ENCODE results near the gene EMC10. TPM values are rescaled to one million over a fixed set of nuclear protein-coding genes. Genes with fewer than 3 reads are reported as not detected.

The EMC10 gene
- total RNA-seq, 1 experiment from 2014 or later: 61.3 TPM

DNA sequence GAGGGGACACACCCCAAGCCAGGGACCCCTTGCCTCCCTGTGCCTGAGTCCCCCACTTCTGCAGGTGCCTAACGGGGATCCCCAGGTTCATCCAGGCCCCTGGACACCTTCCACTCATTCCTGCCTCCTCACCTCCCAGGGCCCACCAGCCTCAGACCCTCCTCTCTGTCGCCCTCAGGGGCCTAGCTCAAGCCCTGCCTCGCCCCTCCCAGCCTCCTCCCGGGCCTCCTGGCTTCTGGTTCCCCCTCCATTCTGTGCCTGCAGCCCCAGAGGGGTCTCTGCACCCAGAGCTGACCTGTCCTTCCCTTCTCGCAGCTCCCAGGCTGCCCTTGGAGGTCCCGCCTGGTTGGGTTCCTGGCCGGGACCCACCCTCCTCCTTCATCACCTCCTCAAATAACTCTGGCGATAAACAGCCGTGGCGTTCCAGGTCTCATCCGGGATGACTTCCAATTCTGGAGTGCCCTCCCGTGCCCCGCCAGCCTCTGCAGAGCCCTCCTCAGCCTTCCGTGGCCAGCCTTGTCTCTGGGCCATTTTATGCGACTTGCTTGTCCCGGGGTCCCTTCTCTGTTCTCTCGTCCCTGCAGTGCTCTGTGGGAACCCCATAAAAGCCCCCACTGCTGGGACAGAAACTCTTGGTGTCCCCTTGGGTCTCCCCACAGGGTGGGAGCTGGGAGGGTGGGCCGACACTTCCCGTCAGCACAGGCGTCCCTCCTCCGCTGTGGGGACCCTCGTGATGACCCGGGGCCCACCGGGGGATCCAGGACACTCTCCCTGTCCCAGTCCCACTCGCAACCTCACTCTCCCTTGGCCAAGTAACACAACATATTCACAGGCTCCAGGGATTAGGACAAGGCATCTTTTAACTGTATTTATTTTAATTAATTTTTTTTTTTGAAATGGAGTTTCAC lies 25.5 kb downstream of the EMC10 start:
- H3K4me3 Mint-ChIP-seq (ENCODE audit: unreplicated experiment): no peak overlapping the region
- no peak for DNase-seq (ENCODE audit: unreplicated experiment)
- no peaks in the 10 kb centered on the region for H3K27me3 Mint-ChIP-seq (ENCODE audit: insufficient read depth, unreplicated experiment)
- ChIA-PET POLR2A (no interaction called here), CTCF (no interaction called here)
- no peaks in the 10 kb centered on the region for H3K9me3 Mint-ChIP-seq (ENCODE audit: unreplicated experiment)
- no peaks in the 10 kb centered on the region for H3K4me1 Mint-ChIP-seq (ENCODE audit: insufficient read depth, unreplicated experiment)
- H3K27ac Mint-ChIP-seq (ENCODE audit: low read depth, unreplicated experiment): no peak overlapping the region
- TF ChIP-seq, protein P1, sequence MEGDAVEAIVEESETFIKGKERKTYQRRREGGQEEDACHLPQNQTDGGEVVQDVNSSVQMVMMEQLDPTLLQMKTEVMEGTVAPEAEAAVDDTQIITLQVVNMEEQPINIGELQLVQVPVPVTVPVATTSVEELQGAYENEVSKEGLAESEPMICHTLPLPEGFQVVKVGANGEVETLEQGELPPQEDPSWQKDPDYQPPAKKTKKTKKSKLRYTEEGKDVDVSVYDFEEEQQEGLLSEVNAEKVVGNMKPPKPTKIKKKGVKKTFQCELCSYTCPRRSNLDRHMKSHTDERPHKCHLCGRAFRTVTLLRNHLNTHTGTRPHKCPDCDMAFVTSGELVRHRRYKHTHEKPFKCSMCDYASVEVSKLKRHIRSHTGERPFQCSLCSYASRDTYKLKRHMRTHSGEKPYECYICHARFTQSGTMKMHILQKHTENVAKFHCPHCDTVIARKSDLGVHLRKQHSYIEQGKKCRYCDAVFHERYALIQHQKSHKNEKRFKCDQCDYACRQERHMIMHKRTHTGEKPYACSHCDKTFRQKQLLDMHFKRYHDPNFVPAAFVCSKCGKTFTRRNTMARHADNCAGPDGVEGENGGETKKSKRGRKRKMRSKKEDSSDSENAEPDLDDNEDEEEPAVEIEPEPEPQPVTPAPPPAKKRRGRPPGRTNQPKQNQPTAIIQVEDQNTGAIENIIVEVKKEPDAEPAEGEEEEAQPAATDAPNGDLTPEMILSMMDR (IDR thresholded peaks at IDR 0.05; ENCODE audit: unreplicated experiment): no peak
- no peaks in the 10 kb centered on the region for H3K36me3 Mint-ChIP-seq (ENCODE audit: insufficient read depth, unreplicated experiment)
- BruUV-seq (replicated peaks): no TSS peak
- intact Hi-C loops (cut with micrococcal nuclease): no loop called here

DNA sequence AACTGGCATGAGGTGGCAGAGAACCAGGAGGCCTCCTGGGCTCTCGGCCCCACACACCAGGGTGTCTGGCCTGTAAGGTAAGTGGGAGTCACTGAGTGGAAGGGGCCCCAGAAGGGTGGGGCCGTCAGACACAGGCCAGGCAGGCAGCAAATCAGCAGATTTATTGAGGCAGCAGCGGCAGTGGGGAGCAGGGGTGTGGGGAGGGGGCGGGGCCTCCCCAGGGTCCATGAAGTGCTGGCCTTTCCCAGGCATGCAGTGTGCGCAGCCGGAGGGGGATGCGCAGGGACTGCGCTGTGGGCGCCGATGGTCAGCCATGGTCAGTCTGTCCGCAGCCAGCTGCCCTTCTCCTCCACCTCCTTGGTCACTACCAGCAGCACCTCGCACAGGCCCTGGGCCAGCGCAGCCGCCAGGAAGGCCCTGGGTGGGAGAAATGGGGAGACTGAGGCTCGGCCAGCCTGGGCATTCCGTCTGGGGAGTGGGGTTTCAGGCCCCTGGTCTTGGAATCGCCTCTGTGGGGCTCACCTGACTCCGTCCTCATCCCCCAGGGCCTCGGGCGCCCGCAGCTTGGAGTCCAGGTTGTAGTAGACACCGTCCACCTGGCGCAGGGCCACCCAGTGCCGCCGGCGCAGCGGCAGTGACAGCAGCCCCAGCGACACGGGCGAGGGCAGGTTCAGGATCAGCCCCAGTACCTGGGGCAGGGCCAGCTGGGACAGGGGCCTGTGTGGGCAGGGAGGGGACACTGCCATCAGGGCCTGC lies 29.7 kb downstream of the EMC10 start:
- Mint-ChIP-seq H3K9me3 (ENCODE audit: unreplicated experiment) (no peaks in the 10 kb centered on the region), H3K27me3 (ENCODE audit: insufficient read depth, unreplicated experiment) (no peaks in the 10 kb centered on the region), H3K36me3 (ENCODE audit: insufficient read depth, unreplicated experiment) (no peaks in the 10 kb centered on the region), H3K27ac (ENCODE audit: low read depth, unreplicated experiment) (no peak overlapping the region), H3K4me1 (ENCODE audit: insufficient read depth, unreplicated experiment) (peaks cover 6% of the 10 kb centered on the region), H3K4me3 (ENCODE audit: unreplicated experiment) (no peak overlapping the region)
- no TSS peak for BruUV-seq (replicated peaks)
- POLR2A ChIA-PET: no interaction called here
- CTCF ChIA-PET: no interaction called here
- no peak for DNase-seq (ENCODE audit: unreplicated experiment)
- intact Hi-C loops (cut with micrococcal nuclease): no loop called here
- TF ChIP-seq, protein P1 (IDR thresholded peaks at IDR 0.05; ENCODE audit: unreplicated experiment): no peak

DNA sequence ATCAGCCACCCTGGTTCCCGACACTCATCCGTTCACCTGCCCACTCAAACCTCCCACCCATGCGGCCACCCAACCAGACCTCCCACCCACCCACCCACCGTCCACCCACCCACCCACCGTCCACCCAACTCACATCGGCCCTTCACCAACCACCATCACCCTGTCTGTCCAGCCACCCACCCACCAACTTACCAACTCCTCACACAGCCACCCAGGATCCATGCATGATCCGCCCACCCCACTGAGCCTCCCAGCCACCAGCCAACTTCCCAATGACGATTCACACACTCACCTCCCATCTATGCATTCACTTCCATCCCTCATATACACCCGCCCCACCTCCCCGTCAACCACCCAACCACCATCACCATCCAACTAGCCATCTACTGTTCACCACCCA lies 30.4 kb downstream of the EMC10 start:
- H3K27me3 Mint-ChIP-seq (ENCODE audit: insufficient read depth, unreplicated experiment): no peaks in the 10 kb centered on the region
- intact Hi-C loops (cut with micrococcal nuclease): no loop called here
- H3K27ac Mint-ChIP-seq (ENCODE audit: low read depth, unreplicated experiment): no peak overlapping the region
- TF ChIP-seq, protein P1 (IDR thresholded peaks at IDR 0.05; ENCODE audit: unreplicated experiment): no peak
- H3K4me3 Mint-ChIP-seq (ENCODE audit: unreplicated experiment): no peak overlapping the region
- no peaks in the 10 kb centered on the region for H3K36me3 Mint-ChIP-seq (ENCODE audit: insufficient read depth, unreplicated experiment)
- peaks cover 12% of the 10 kb centered on the region for H3K4me1 Mint-ChIP-seq (ENCODE audit: insufficient read depth, unreplicated experiment)
- DNase-seq (ENCODE audit: unreplicated experiment): no peak
- no peaks in the 10 kb centered on the region for H3K9me3 Mint-ChIP-seq (ENCODE audit: unreplicated experiment)
- POLR2A ChIA-PET: no interaction called here
- BruUV-seq (replicated peaks): no TSS peak
- CTCF ChIA-PET: no interaction called here

DNA sequence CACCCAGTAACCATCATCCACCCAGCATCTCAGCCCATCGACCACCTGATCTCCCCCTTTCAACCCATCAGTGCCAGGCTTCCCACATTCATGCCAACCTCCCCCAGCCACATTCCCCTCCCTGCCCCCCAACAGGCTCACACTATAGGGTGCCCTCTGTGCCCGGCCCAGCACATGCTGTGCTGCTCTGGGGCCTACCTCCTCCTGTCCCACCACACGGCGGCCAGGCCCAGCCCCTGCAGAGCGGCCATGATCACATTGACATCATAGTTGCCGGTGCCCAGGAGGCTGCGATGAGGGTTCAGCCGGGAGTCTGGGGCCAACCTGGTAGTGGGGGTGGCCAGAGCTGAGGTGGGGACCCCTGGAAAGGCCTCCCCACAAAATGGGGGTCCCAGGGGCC lies 31.1 kb downstream of the EMC10 start:
- H3K27ac Mint-ChIP-seq (ENCODE audit: low read depth, unreplicated experiment): no peak overlapping the region
- CTCF ChIA-PET: no interaction called here
- no peak for DNase-seq (ENCODE audit: unreplicated experiment)
- peaks cover 16% of the 10 kb centered on the region for H3K4me1 Mint-ChIP-seq (ENCODE audit: insufficient read depth, unreplicated experiment)
- POLR2A ChIA-PET: no interaction called here
- intact Hi-C loops (cut with micrococcal nuclease): no loop called here
- H3K4me3 Mint-ChIP-seq (ENCODE audit: unreplicated experiment): no peak overlapping the region
- TF ChIP-seq, protein P1 (IDR thresholded peaks at IDR 0.05; ENCODE audit: unreplicated experiment): no peak
- BruUV-seq (replicated peaks): no TSS peak
- H3K9me3 Mint-ChIP-seq (ENCODE audit: unreplicated experiment): no peaks in the 10 kb centered on the region
- H3K36me3 Mint-ChIP-seq (ENCODE audit: insufficient read depth, unreplicated experiment): no peaks in the 10 kb centered on the region
- H3K27me3 Mint-ChIP-seq (ENCODE audit: insufficient read depth, unreplicated experiment): no peaks in the 10 kb centered on the region
